Right renal pelvis (tissue), 4 donors: ENCODE measurements around the gene RUNX1. TPM values are rescaled to one million over a fixed set of nuclear protein-coding genes. Genes with fewer than 3 reads are reported as not detected.
A peak's percentile ranks its signal among the peaks of the same experiment; 100 is the strongest.

Experiments
- DNase-seq, 4 donors: peaks; one replicate each; pipeline ENCODE4 v3.0.0-alpha.2; 2013; ENCODE audit warnings: low read depth in 4 of 4, low spot score in 3 of 4, missing footprints in 1 of 4
- polyA plus RNA-seq, 4 donors: library from polyadenylated mRNA; unstranded; fragments of 120-200 nt; gene quantifications; one replicate each; pipeline ENCODE4 v1.2.1, GENCODE V29; 2013; ENCODE audit not compliant: insufficient read length in 4 of 4

The RUNX1 gene
- polyA plus RNA-seq, 4 donors = 2.2 to 3.6 (median 2.4) TPM

DNA sequence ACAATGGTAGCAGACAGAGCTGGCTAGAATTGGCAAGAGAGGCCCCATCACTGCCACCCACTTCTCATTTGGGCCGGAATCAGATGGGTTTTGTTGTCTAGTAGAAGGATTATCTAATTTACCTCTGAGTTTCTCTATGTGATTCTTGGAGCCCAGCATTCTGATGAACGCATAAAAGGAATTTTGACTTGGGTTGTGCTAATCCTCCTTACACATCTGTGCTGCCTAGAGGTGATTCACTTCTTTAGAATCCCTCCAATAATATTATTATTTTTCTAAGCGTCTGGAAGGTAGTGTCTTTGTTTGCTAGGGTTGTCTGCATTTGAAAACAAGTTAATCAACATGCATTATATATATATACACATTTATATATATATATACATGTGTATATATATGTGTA lies 118.1 kb downstream of the RUNX1 start:
- no peak for DNase-seq

DNA sequence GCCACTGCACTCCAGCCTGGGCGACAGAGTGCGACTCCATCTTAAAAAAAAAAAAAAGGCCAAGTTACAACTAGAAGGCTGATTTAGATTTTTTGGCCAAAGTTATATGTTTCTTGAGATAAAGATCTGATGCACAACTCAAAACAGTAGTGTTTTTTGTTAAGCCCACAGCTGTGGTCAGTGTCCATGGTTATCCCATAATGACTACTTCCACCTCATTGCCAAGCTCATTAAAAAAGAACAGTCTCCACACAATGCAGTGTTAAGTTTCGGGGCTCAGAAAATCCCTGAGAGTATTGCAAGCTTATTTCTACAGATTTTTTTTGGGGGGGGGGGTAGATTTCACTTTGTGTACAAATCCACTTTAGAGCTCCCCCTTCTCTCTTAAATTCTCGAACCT lies 120.5 kb downstream of the RUNX1 start:
- no peak for DNase-seq

DNA sequence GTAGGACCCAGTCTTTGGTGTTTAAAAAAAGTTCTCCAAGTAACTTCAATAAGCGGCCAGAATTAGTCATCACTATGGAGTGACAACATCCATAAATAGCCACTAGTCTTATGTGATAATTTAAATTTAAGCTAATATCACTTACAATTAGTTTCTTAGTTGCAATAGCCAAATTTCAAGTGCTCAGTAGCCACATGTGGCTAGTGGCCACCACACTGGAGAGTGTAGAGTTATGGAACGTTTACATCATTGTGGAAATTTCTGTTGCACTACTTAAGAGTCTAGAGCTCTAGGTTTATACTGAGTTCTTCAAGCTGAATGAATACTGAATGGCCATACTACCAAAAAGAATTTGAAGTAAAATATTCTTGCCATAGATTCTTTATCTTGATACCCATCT lies 121.1 kb downstream of the RUNX1 start:
- no peak for DNase-seq

DNA sequence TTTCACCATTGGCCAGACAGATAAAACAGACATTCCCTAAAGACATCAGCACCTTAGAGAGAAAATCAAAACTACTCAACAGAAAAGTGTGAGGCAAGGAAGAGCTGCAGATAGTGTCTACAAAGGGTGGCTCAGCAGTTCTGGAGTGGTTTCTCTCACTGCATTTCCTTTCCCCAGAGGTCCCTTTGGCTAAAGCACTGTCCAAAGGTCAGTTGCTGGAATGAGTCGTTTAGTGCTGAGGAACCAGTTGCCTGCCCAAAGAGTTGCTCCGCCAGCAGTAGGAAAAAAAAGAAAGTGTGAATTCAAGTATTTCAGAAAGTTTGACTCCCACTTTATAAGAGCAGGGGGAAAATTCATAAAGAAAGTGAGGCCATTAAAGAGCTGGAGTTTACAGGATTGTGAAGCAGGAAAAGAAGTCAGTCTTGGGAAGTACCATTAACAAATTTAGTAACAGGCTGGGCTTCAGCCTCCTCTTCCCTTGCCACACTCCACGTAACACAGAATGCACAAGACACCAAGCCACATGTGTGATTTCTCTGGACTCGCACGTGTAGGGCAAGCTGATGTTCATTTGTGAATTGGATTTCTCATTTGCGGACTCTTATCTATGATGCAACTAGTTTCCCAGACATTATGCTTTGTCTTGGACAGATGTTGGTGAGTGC lies 122.2 kb downstream of the RUNX1 start:
- DNase-seq = peak in 2 of 4 donors; percentile 10 to 14

DNA sequence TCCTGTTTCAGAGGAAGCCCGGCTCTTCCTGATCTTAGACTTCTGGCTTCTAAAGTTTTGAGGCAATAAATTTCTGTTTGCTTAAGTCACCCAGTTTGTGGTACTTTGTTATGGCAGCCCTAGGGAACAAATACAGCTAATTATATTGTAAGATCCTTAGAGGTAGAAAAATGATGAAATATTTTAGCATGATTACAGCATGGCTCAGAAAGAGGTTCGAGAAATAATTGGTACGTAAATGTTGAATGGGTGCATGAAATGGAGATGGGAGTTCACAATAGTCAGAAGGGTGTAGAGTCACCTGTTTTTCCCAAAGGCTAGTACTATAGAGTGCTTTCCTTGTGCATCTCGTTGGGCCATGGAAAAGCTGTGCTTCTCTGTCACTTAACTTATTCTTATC lies 123.5 kb downstream of the RUNX1 start:
- no peak for DNase-seq

DNA sequence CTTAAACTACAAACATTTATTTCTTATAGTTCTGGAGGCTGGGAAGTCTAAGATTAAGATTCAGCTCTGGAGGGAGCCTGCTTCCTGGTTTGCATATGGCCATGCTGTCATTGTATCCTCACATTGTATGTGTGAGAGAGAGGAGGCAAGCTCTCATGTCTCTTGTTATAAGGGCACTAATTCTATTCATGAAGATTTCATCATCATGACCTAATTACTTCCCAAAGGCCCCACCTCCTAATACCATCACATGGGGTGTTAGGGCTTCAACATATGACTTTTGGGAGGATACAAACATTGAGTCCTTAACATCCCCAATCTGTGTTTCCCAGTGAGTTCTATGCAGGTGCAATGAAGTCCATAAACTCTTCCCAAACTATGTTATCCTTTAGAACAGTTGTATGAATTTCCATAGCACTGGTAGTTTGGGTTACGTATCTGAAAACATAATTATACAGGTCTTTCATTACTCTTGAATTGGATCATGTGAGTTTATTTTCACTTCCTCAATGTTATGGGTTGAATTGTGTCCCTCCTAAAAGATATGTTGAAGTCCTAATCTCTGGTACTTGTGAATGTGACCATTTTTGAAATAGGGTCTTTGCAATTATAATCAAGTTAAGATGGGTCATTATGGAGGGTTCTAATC lies 124.2 kb downstream of the RUNX1 start:
- no peak for DNase-seq

DNA sequence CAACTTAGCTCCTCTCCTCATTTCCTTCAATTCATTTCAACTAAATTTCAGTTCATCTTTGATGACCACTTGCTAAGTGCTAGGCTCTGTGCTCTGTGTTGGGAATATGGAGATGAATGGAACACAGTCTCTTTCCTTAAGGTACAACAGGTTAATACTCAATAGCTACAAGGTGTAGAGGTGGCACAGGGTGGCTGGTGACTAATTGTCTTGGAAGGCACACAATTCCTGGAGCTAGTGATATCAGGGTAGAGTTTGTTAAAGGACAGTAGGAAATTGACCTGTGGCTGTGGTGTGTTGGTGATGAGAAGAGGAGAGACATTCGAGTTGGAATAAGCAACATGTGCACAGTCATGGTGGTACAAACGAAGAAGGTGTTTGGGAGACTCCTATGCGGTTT lies 124.9 kb downstream of the RUNX1 start:
- DNase-seq = no peak

DNA sequence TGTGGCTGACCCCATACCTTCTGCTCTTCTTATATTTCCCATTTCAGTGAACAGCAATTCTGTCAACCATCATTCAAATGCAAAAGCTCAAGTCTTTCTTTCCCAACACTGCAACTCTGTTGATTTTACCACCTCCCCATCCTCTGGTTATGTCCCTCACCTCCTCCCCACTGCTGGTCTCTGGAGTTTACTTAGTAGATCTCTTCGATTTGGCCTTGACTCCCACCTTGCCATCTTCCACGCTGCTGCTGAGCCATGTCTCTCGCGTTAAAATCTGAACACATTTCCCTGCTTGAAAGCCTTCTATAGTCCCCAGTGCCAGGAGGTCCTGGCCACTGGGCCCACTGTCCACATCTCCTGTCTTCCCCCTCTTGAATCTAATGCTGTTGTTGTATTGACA lies 125.5 kb downstream of the RUNX1 start:
- no peak for DNase-seq

DNA sequence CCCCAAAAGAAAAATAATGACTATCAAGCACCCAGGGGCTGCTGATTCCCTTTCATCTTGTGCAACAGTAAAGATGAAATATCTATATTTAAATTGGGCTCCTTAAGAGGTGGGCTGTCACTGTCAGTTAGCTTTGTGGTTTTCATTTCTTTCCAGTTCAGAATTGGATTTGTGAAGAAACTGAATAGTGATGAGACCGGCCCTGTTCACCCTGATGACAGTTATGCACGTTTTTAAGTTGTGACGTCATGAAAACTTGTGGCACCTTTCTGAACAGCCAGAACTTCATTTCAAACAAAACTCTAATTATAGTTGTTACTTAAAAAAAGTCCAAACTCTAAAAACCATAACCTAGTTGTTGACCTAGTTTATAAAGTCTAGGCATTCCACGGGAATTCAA lies 125.9 kb downstream of the RUNX1 start:
- DNase-seq = no peak

DNA sequence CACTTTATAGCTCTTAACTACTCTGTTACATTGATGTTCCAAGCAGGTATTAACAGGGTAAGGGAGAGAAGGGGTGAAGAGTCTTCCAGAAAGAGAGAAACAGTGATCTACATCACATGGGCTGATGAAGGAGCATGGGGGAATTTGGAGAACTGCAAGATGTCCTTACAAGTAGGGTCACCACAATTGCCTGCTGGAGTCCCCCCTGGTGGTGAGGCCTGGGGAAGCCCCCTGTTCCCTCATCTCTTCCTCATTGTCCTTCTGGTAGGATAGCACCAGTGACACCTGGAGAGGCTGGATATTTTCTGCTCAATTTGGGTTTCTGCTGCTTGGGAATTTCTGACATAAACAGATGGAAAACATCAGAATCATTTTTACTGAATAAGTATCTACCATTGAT lies 126.6 kb downstream of the RUNX1 start:
- no peak for DNase-seq

DNA sequence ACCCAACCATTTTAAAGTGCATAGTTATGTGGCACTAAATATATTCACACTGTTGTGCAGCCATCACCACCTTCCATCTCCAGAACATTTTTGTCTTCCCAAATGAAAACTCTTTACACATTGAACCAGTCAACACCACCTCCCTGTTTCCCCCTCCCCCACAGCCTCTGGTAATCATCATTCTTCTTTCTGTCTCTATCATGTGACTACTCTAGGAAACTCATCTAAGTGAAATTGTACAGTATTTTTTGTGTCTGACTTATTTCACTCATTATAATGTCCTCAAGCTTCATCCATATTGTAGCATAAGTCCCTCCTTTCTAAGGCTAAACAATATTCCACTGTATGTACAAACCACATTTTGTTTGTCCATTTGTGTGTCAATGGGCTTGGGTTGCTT lies 128.0 kb downstream of the RUNX1 start:
- DNase-seq = no peak

DNA sequence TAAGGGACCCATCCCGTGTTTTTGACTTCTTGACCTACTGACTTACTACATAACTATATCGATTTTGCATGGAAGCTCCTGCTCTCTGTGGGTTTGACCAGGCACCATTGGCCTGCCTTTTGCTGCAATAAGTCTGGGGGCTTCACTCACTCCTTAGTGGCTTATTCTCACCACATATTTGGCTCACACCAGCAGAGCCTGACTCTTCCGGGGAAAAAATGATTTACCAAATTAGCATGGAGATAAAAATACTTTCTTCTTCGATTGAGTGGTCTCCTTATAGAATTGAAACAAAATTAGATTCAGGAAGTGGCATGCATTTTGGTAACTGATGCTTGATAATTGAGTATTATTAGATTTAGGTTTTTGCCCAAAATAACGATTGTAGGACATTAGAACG lies 129.7 kb downstream of the RUNX1 start:
- no peak for DNase-seq

DNA sequence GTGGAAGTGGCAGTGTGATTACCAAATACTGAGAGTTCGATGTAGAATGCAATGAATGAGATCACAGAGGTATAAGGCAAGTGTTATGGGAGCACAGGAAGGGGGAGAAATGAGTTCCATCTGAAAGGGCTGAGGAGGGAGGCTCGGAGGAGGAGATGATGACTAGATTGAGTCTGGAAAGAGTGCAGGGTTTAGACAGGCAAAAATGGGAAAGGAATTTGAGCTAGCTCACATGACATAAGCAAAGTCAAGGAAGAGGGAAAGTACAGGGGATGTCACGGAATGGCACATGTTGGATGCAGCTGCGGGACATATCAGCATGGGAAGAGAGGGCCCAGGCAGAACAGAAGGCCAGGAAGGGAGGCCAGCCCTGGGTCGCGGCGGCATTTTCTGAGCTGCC lies 132.7 kb downstream of the RUNX1 start:
- DNase-seq = no peak

DNA sequence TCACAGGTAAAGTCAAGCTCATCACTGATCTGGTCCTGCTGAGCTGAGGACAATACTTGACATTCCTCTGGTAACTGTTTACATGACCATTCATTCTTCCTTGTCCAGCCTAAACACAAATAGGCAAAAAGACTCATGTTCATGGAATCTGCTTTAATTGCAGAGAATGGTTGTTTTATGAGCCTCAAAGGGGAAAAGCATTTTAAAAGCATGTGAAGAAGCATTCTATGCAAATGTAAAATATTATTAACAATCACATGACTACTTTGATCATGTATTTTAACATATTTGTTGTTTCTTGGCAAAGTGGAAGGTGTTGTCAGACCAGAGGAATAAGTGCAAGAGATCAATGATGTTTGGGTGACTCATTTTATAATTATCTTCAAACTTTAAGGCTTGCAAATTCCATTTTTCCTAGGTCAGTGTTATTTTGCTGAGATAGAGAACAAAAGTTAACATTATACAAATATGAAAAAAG lies 133.7 kb downstream of the RUNX1 start:
- no peak for DNase-seq

DNA sequence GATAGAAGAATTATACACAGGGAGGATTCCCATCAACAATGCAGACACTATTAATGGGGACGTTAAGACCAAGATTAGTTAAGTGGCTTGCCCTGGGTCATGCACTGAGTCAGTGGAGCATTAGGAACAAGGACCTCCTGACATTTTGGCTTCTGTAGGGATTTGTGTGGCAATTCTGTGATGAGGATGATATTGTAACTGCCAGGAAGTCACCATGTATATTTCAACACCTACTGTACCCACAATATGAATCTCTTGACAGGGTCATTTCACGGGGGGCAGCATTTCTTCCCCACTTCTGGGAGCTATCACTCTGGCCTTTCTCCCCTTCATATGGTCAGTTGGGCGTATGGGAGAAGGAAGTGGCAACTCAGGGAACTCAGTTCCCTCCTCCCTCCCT lies 134.9 kb downstream of the RUNX1 start:
- DNase-seq = no peak

DNA sequence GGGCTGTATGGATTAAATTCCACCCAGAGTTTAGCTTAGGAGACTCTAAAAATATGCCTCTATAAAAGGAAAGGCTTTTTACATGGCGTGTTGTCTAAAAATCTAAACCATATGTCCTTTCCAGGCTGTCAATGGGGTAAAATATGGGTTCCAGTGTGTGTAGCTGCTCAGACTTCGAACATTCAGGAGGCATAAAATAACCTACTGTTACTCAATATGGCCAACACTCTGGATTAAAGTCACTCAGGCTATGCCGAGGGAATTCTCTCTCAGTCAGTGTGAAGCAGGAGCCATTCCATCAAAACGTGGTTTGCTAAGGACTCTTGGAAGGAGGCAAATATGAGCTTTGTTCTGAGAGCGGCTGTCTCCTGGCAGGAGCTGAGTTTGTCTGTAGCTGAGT lies 135.3 kb downstream of the RUNX1 start:
- DNase-seq = no peak

DNA sequence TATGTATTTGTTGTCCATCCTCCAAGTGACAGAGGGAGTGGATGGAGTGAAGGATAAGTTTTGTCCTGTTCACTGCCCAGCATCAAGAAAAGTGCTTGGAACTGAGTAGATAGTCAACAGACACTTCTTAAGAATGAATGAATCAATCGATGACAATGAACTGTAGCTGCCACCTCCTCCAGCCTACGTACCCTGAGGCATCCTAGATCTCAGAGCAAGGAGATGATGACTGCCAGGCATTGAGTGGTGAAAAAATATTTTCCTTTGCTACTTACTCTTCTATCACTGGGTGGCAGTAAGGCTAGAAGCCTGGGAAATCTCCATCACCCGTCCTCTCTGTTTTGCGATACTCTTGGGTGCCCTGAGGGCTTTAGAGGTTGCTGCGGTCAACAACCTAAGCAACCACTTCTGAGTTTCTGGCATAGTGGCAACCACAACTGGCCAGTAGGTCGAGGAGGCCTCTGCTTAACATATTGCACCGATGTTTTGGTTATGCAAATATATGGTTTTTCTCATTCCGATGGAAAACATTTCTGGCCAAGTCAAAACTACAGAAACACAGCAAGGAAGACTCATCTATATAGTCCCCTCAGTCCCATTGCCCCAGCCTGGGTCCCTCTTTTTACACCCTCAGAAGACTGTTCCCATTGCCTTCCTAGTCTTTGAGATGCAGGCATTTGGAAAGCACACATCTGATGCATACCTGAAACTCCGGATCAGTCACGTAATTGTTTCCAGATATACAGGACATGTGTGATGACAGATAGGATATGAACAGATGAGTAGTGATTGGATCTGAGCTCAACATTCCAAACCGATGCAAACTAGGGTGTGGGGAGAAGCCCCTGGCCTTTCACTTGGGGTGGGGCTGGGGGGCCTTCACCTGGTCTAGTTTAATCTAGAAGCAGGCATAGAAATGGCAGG lies 136.8 kb downstream of the RUNX1 start:
- DNase-seq = no peak

DNA sequence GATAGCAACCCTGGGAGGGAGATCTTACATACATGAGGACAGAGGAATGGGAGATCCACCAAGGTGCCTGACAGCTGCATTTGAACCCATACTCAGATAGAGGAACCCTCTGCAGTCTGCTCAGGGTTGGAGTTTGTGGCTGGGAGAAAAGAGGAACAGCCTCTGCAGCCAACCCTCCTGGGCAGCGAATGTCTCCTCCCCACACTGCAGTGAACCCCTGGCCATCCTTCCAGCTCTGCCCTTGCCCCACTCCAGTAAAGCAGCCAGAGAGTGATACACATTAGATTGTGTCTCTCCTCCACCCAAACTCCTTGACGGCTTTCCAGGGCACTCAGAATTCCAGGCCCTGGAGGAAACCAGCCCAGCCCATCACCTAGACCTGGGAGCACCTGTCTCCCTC lies 137.7 kb downstream of the RUNX1 start:
- DNase-seq = no peak

DNA sequence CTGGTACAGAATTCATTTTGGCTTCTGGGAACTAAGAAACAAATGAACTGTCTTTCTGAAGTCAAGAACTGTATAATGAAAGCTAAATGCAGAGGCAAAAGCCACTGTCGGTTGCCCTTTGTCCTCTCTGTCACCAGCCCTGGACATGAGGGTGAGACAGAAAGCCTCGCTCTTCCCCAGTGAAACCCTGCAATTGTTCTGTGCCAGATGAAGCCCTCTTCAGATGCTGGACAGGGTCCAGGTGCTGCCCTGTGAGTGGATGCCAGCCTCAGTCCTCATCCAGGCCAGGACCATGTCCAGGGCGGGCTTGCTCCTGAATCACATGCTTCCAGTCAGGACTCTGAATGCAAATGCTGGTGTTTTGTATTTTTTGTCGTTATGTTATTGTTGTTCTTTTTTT lies 138.7 kb downstream of the RUNX1 start:
- no peak for DNase-seq

DNA sequence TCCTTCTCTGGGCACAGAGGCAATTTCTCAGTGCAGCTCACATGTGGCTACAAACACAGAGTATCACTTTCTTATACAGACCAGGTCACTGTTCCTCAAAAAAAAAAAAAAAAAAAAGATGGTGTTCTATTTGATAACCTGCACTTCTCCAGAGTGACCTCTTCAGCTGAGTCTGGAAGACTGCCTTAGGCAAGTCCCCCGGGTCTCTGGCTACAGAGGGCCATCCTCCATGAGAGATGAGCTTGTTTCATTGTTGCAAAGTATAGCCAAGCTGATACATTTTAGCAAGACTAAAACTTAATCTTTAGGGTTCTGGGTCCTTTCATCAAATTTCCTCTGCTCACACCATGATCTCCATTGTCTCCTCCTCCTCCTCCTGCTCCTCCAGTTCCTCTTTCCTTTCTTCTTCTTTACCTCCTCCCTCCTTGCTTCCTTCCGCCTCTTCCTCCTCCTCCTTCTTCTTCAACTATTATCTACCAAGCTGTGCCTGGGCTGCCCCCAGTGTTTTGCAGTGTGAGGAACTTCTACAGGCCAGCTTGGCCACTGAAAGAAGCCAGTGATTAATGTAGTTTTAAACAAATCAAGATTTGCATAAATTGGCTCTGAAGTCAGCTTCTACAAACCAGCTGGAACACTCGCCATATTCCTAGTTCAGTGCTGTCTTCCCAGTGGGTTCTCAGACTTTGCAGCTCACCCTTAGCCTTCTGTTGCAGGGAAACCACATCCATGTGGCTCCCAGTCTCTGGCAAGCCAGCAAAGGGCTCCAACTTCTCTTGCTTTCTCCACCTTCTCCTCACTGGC lies 139.4 kb downstream of the RUNX1 start:
- no peak for DNase-seq
